ENCODE measurements around the gene CDH4. TPM values are rescaled to one million over a fixed set of nuclear protein-coding genes. Genes with fewer than 3 reads are reported as not detected.

The CDH4 gene
- total RNA-seq, 1 donor = 0.18 TPM

GRCh38 chr20:61688411-61688810 is 436.4 kb downstream of the CDH4 start:
- H3K4me3 ChIP-seq (ENCODE audit: low read depth, low read length) = no peak overlapping the region
- no peak for DNase-seq (ENCODE audit: low read depth)

GRCh38 chr20:61690150-61690549 is 438.1 kb downstream of the CDH4 start:
- no peak for TF ChIP-seq CTCF (IDR thresholded peaks at IDR 0.05; ENCODE audit: insufficient read depth, low read length)
- DNase-seq (ENCODE audit: low read depth) = no peak
- no peak overlapping the region for H3K4me3 ChIP-seq (ENCODE audit: low read depth, low read length)

More at GRCh38 chr20:61688411-61688810, 436.4 kb downstream of the CDH4 start:
- TF ChIP-seq CTCF (IDR thresholded peaks at IDR 0.05; ENCODE audit: insufficient read depth, low read length) = no peak

GRCh38 chr20:61690993-61691838 is 439.2 kb downstream of the CDH4 start:
- no peak for DNase-seq (ENCODE audit: low read depth)
- no peak for TF ChIP-seq CTCF (IDR thresholded peaks at IDR 0.05; ENCODE audit: insufficient read depth, low read length)
- H3K4me3 ChIP-seq (ENCODE audit: low read depth, low read length) = no peak overlapping the region

- H3K4me3 ChIP-seq (ENCODE audit: low read depth, low read length) = no peak overlapping the region
- no peak for TF ChIP-seq CTCF (IDR thresholded peaks at IDR 0.05; ENCODE audit: insufficient read depth, low read length)
- no peak for DNase-seq (ENCODE audit: low read depth)
These were observed 439.9 kb downstream of the CDH4 start for GRCh38 chr20:61691978-61692377.

GRCh38 chr20:61692479-61692878 is 440.4 kb downstream of the CDH4 start:
- TF ChIP-seq CTCF (IDR thresholded peaks at IDR 0.05; ENCODE audit: insufficient read depth, low read length) = no peak
- no peak for DNase-seq (ENCODE audit: low read depth)
- H3K4me3 ChIP-seq (ENCODE audit: low read depth, low read length) = no peak overlapping the region

GRCh38 chr20:61693055-61693600 is 441.1 kb downstream of the CDH4 start:
- no peak overlapping the region for H3K4me3 ChIP-seq (ENCODE audit: low read depth, low read length)
- no peak for TF ChIP-seq CTCF (IDR thresholded peaks at IDR 0.05; ENCODE audit: insufficient read depth, low read length)
- DNase-seq (ENCODE audit: low read depth) = no peak
